SU-DHL-6 (cell line): Measurements from ENCODE around the gene DCAF10.

Source experiments
- H2AFZ ChIP-seq: fragments of 200-600 bp; sonication (generic); 2 replicates; pipeline ENCODE4 v1.6.1; 2014; ENCODE audit warnings: low read depth, mild to moderate bottlenecking, moderate library complexity, mixed read lengths, antibody characterized with exemption, low read length; ENCODE audit not compliant: severe bottlenecking
- H3F3A ChIP-seq: fragments of 200-600 bp; shearing (Covaris generic); 2 replicates; pipeline ENCODE4 v1.6.0; 2016; ENCODE audit warnings: antibody characterized with exemption, mild to moderate bottlenecking; ENCODE audit not compliant: insufficient read depth
- H3K27ac ChIP-seq: fragments of 200-600 bp; sonication (generic); 2 replicates; pipeline ENCODE4 v1.5.1; 2016; ENCODE audit warnings: low read depth, mild to moderate bottlenecking, low read length, moderate library complexity, mixed read lengths
- H3K27me3 ChIP-seq: fragments of 200-600 bp; sonication (generic), shearing (Covaris generic); 2 replicates; pipeline ENCODE4 v1.6.0; 2014; ENCODE audit warnings: mild to moderate bottlenecking, low read length
- H3K36me3 ChIP-seq: fragments of 200-600 bp; sonication (generic); 2 replicates; pipeline ENCODE4 v1.6.1; 2014; ENCODE audit warnings: mild to moderate bottlenecking, low read length, mixed read lengths
- H3K4me2 ChIP-seq: fragments of 300-600, 200-600 bp; shearing (Covaris generic), sonication (generic); 2 replicates; pipeline ENCODE4 v1.6.0; 2014; ENCODE audit warnings: low read length, low read depth, mild to moderate bottlenecking; ENCODE audit not compliant: poor library complexity, severe bottlenecking
- H3K4me3 ChIP-seq: fragments of 200-600 bp; sonication (generic); 2 replicates; pipeline ENCODE4 v1.5.1; 2014; ENCODE audit warnings: antibody characterized with exemption, low read length, mild to moderate bottlenecking, mixed read lengths; ENCODE audit not compliant: insufficient read depth, poor library complexity, severe bottlenecking
- H3K79me2 ChIP-seq: fragments of 200-600 bp; sonication (generic); 2 replicates; pipeline ENCODE4 v1.6.1; 2014; ENCODE audit warnings: mild to moderate bottlenecking, low read length, moderate library complexity; ENCODE audit not compliant: insufficient read depth
- H3K9ac ChIP-seq: fragments of 200-600 bp; sonication (generic); 2 replicates; pipeline ENCODE4 v1.7.0; 2014; ENCODE audit warnings: mild to moderate bottlenecking, low read length
- H3K9me2 ChIP-seq: fragments of 200-600 bp; sonication (generic); replicated peaks from 2 replicates; pipeline ENCODE4 v1.6.1; 2014; ENCODE audit warnings: low read length; ENCODE audit not compliant: insufficient read depth
- H3K9me3 ChIP-seq: fragments of 200-600 bp; sonication (generic); 2 replicates; pipeline ENCODE4 v1.6.1; 2014; ENCODE audit warnings: low read length, mixed read lengths; ENCODE audit not compliant: insufficient read depth
- H4K20me1 ChIP-seq: fragments of 200-600 bp; sonication (generic); 2 replicates; pipeline ENCODE4 v1.6.1; 2014; ENCODE audit warnings: low read depth, mild to moderate bottlenecking, antibody characterized with exemption, low read length, moderate library complexity, mixed read lengths
- CTCF ChIP-seq: fragments of 200-600 bp; sonication (generic); IDR thresholded peaks from one replicate; pipeline ENCODE4 v1.5.1; 2017; ENCODE audit warnings: antibody characterized with exemption, mild to moderate bottlenecking, low read length, moderate library complexity; ENCODE audit not compliant: insufficient read depth, poor library complexity, severe bottlenecking
- EZH2phosphoT487 ChIP-seq: fragments of 200-600 bp; sonication (generic), shearing (Covaris generic); conservative IDR thresholded peaks from 2 replicates; pipeline ENCODE4 v1.6.1; 2018; ENCODE audit warnings: mild to moderate bottlenecking, antibody characterized with exemption, low read length, moderate library complexity, mixed read lengths

DCAF10 gene

GRCh38 chr9:37811906-37812476, 11.4 kb downstream of the DCAF10 start:
- Histone ChIP-seq H3K27ac (no peak overlapping the region), H3K4me3 (no peak overlapping the region), H4K20me1 (0 out of 2 replicates have a peak, but pooled peaks cover 3% of the 10 kb centered on the region), H3K36me3 (no peaks in the 10 kb centered on the region; the same call in 1 of the 2 replicates), H3F3A (peaks cover 7% of the 10 kb centered on the region; the same call in 1 of the 2 replicates), H3K9me2 (no peaks in the 10 kb centered on the region), H3K4me2 (no peak overlapping the region), H2AFZ (no peak overlapping the region), H3K79me2 (peaks cover 35% of the 10 kb centered on the region), H3K9me3 (no peaks in the 10 kb centered on the region), H3K27me3 (no peaks in the 10 kb centered on the region), H3K9ac (no peak overlapping the region)
- TF ChIP-seq EZH2phosphoT487: no peak
- no peak for TF ChIP-seq CTCF

DNA sequence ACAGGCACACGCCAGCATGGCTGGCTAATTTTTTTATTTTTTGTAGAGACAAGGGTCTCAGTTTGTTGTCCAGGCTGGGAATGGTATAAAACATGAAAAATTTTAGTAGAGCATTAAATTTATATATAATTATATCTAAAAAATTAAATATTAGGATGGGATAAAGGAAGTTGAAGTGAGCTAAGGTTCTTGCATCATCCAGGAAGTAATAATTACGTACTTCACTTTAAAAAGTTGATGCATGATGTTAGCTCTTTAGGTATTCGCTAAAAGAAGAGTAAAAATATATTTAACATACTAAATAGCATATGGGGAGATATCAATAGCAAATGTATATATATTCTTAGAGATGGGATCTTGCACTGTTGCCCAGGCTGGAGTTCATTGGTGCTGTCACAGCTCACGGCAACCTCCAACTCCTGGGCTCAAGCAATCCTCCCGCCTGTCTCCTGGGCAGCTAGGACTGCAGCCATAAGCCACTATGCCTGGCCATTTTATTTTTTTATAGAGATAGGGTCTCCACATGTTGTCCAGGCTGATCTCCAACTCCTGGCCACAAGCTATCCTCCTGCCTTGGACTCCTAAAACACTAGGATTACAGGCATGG, 12.3 kb downstream of the DCAF10 start:
- H2AFZ ChIP-seq: no peak overlapping the region
- TF ChIP-seq CTCF: no peak
- TF ChIP-seq EZH2phosphoT487: no peak

DNA sequence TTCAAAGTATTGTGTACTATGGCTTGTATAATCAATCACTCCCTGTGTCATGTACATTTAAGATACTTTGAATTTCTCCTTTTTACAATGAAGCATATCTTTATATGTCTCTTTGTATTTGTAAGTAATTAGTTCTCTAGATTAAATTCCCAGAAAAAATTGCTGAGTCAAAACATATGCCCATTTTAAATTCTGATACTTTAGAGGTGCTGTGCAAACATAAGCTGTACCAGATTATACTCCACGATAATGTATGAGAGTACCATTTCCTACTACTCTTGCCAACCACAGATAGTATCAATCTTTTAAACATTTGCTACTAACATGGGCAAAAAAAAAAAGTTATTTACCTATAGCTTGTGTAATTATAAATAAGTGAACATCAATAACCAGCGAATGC, 18.3 kb downstream of the DCAF10 start:
- no peak overlapping the region for H2AFZ ChIP-seq
- 0 out of 2 replicates have a peak, but pooled peaks cover 8% of the 10 kb centered on the region for H3K79me2 ChIP-seq
- no peak for TF ChIP-seq EZH2phosphoT487
- no peak for TF ChIP-seq CTCF
- no peaks in the 10 kb centered on the region for H3K27me3 ChIP-seq
- no peak overlapping the region for H3K4me3 ChIP-seq
- H3K9me2 ChIP-seq: no peaks in the 10 kb centered on the region
- H3K9me3 ChIP-seq: no peaks in the 10 kb centered on the region
- H3K27ac ChIP-seq: no peak overlapping the region
- peaks cover 10% of the 10 kb centered on the region; the same call in 1 of the 2 replicates for H4K20me1 ChIP-seq
- no peak overlapping the region for H3K9ac ChIP-seq
- no peak overlapping the region for H3K4me2 ChIP-seq
- H3F3A ChIP-seq: peaks cover 3% of the 10 kb centered on the region; the same call in 1 of the 2 replicates
- peaks cover 29% of the 10 kb centered on the region for H3K36me3 ChIP-seq

More for the DNA sequence above, 12.3 kb downstream of the DCAF10 start:
- Histone ChIP-seq H3K4me3 (no peak overlapping the region), H3K79me2 (peaks cover 29% of the 10 kb centered on the region), H3K4me2 (no peak overlapping the region), H3F3A (peaks cover 7% of the 10 kb centered on the region; the same call in 1 of the 2 replicates), H3K9ac (no peak overlapping the region), H4K20me1 (0 out of 2 replicates have a peak, but pooled peaks cover 3% of the 10 kb centered on the region), H3K27ac (no peak overlapping the region), H3K9me2 (no peaks in the 10 kb centered on the region), H3K36me3 (no peaks in the 10 kb centered on the region; the same call in 1 of the 2 replicates), H3K27me3 (no peaks in the 10 kb centered on the region), H3K9me3 (no peaks in the 10 kb centered on the region)
